ENCODE measurements around the gene OR10D3.
"Not testable (repeated sequence)": the region's sequence is repeated elsewhere in the genome, so short reads cannot be mapped to it uniquely, and the experiment has no call there.

GRCh38 chr11:124224618-124225423 lies 41.7 kb downstream of the OR10D3 start:
- TF ChIP-seq, protein P1, sequence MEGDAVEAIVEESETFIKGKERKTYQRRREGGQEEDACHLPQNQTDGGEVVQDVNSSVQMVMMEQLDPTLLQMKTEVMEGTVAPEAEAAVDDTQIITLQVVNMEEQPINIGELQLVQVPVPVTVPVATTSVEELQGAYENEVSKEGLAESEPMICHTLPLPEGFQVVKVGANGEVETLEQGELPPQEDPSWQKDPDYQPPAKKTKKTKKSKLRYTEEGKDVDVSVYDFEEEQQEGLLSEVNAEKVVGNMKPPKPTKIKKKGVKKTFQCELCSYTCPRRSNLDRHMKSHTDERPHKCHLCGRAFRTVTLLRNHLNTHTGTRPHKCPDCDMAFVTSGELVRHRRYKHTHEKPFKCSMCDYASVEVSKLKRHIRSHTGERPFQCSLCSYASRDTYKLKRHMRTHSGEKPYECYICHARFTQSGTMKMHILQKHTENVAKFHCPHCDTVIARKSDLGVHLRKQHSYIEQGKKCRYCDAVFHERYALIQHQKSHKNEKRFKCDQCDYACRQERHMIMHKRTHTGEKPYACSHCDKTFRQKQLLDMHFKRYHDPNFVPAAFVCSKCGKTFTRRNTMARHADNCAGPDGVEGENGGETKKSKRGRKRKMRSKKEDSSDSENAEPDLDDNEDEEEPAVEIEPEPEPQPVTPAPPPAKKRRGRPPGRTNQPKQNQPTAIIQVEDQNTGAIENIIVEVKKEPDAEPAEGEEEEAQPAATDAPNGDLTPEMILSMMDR (IDR thresholded peaks at IDR 0.05): not testable (repeated sequence)
- not testable (repeated sequence) for TF ChIP-seq POLR2A (IDR thresholded peaks at IDR 0.05)
